Neural progenitor cell (in vitro differentiated cells): ENCODE data around the gene C6orf132. TPM values are rescaled to one million over a fixed set of nuclear protein-coding genes. Genes with fewer than 3 reads are reported as not detected.

Source experiments
- DNase-seq: peaks from one replicate; pipeline ENCODE4 v3.0.0-alpha.2; 2016; ENCODE audit warnings: low spot score
- H2AFZ ChIP-seq: fragments of 200-600 bp; sonication (generic); replicated peaks from 2 replicates; pipeline ENCODE4 v1.6.1; 2016; ENCODE audit warnings: antibody characterized with exemption
- H3F3A ChIP-seq: fragments of 200-600 bp; sonication (generic); 2 replicates; pipeline ENCODE4 v1.6.1; 2016; ENCODE audit warnings: antibody characterized with exemption, low read depth
- H3K27ac ChIP-seq: fragments of 200-600 bp; sonication (generic); 2 replicates; pipeline ENCODE4 v1.5.1; 2016; ENCODE audit warnings: mild to moderate bottlenecking
- H3K27me3 ChIP-seq: fragments of 200-600 bp; sonication (generic); 2 replicates; pipeline ENCODE4 v1.6.1; 2016; ENCODE audit warnings: mild to moderate bottlenecking, moderate library complexity
- H3K36me3 ChIP-seq: fragments of 200-600 bp; sonication (generic); 2 replicates; pipeline ENCODE4 v1.5.1; 2016
- H3K4me1 ChIP-seq: fragments of 200-600 bp; sonication (generic); 2 replicates; pipeline ENCODE4 v1.6.1; 2016; ENCODE audit warnings: mixed run types
- H3K4me2 ChIP-seq: fragments of 200-600 bp; sonication (generic); 2 replicates; pipeline ENCODE4 v1.6.1; 2016
- H3K4me3 ChIP-seq: fragments of 200-600 bp; sonication (generic); 2 replicates; pipeline ENCODE4 v1.5.1; 2016
- H3K79me2 ChIP-seq: fragments of 200-600 bp; sonication (generic); 2 replicates; pipeline ENCODE4 v1.6.1; 2016; ENCODE audit warnings: low read depth
- H3K9ac ChIP-seq: fragments of 200-600 bp; sonication (generic); 2 replicates; pipeline ENCODE4 v1.6.1; 2016
- H3K9me3 ChIP-seq: fragments of 200-600 bp; sonication (generic); 2 replicates; pipeline ENCODE4 v1.5.1; 2016; ENCODE audit warnings: low read depth
- H4K20me1 ChIP-seq: fragments of 200-600 bp; sonication (generic); 2 replicates; pipeline ENCODE4 v1.6.1; 2016; ENCODE audit warnings: low read depth
- H3K27ac Mint-ChIP-seq: 3 replicates; pipeline ENCODE4 v1.8.0; 2021; ENCODE audit warnings: mixed read lengths
- H3K27me3 Mint-ChIP-seq: 2 replicates; pipeline ENCODE4 v1.8.0; 2022; ENCODE audit warnings: low read depth, mild to moderate bottlenecking, inconsistent platforms, moderate library complexity, mixed read lengths; ENCODE audit not compliant: insufficient read depth
- H3K36me3 Mint-ChIP-seq: 3 replicates; pipeline ENCODE4 v1.8.0; 2021; ENCODE audit warnings: mixed read lengths
- H3K4me1 Mint-ChIP-seq: 3 replicates; pipeline ENCODE4 v1.8.0; 2021; ENCODE audit warnings: mixed read lengths
- H3K4me3 Mint-ChIP-seq: 3 replicates; pipeline ENCODE4 v1.8.0; 2021; ENCODE audit warnings: mild to moderate bottlenecking, moderate library complexity, mixed read lengths
- H3K9me3 Mint-ChIP-seq: 3 replicates; pipeline ENCODE4 v1.8.0; 2020; ENCODE audit warnings: mixed read lengths
- EZH2 ChIP-seq: fragments of 200-600 bp; sonication (generic); IDR thresholded peaks from 2 replicates; pipeline ENCODE4 v1.6.1; 2017; ENCODE audit warnings: antibody characterized with exemption, mild to moderate bottlenecking, moderate library complexity
- EZH2phosphoT487 ChIP-seq: fragments of 200-600 bp; sonication (generic); IDR thresholded peaks from 2 replicates; pipeline ENCODE4 v1.6.1; 2017; ENCODE audit warnings: antibody characterized with exemption
- total RNA-seq: library from RNA; depleted of rRNA; stranded (reverse); fragments of >200 nt; gene quantifications from 2 replicates; pipeline ENCODE4 v1.2.3, GENCODE V29; 2015; ENCODE audit warnings: low replicate concordance
- TF ChIP-seq, protein P1 (sequence below): fragments of 200-600 bp; sonication (generic); IDR thresholded peaks from 2 replicates; pipeline ENCODE4 v1.5.1; 2017; ENCODE audit warnings: antibody characterized with exemption, mild to moderate bottlenecking

Gene C6orf132
- total RNA-seq, 1 donor from 2014 or later, result 1.8 TPM

- no peak overlapping the region for H3K27ac Mint-ChIP-seq
Observed at GRCh38 chr6:42131531-42131930, 10.9 kb downstream of the C6orf132 start.

DNA sequence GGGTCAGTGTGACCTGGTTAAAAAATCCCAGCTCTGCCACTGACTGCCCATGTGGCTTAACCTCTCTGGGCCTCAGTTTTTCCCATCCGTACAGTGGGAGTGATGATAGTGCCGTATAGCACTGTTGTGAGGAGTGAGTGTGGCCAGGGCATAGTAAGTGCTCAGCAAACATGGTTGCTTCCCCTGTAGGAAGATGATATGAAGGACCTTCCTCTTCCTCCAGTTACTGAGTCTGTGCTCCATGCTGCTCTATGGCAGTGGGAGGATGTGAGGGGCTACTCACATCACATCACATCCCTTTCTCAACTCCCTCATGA is 13.1 kb downstream of the C6orf132 start:
- H3K4me3 ChIP-seq, result no peak overlapping the region
- peaks cover 12% of the 10 kb centered on the region for H3K4me1 Mint-ChIP-seq
- no peak overlapping the region for H3K27ac ChIP-seq
- no peak overlapping the region for H2AFZ ChIP-seq
- no peaks in the 10 kb centered on the region for H3K9me3 ChIP-seq
- H3K36me3 Mint-ChIP-seq, result no peaks in the 10 kb centered on the region
- H3K79me2 ChIP-seq, result no peaks in the 10 kb centered on the region
- H3K4me1 ChIP-seq, result no peaks in the 10 kb centered on the region
- TF ChIP-seq EZH2phosphoT487 (no peak), EZH2 (no peak)
- TF ChIP-seq, protein P1, sequence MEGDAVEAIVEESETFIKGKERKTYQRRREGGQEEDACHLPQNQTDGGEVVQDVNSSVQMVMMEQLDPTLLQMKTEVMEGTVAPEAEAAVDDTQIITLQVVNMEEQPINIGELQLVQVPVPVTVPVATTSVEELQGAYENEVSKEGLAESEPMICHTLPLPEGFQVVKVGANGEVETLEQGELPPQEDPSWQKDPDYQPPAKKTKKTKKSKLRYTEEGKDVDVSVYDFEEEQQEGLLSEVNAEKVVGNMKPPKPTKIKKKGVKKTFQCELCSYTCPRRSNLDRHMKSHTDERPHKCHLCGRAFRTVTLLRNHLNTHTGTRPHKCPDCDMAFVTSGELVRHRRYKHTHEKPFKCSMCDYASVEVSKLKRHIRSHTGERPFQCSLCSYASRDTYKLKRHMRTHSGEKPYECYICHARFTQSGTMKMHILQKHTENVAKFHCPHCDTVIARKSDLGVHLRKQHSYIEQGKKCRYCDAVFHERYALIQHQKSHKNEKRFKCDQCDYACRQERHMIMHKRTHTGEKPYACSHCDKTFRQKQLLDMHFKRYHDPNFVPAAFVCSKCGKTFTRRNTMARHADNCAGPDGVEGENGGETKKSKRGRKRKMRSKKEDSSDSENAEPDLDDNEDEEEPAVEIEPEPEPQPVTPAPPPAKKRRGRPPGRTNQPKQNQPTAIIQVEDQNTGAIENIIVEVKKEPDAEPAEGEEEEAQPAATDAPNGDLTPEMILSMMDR, result no peak
- no peak overlapping the region for H3K4me2 ChIP-seq
- no peak overlapping the region for H3K4me3 Mint-ChIP-seq
- peaks cover 3% of the 10 kb centered on the region for H3F3A ChIP-seq
- no peak overlapping the region for H3K9ac ChIP-seq
- H3K9me3 Mint-ChIP-seq, result peaks cover 3% of the 10 kb centered on the region
- no peak overlapping the region for H3K27ac Mint-ChIP-seq
- H4K20me1 ChIP-seq, result peaks cover 7% of the 10 kb centered on the region
- peaks cover 6% of the 10 kb centered on the region for H3K27me3 Mint-ChIP-seq
- DNase-seq, result no peak
- no peaks in the 10 kb centered on the region for H3K36me3 ChIP-seq
- H3K27me3 ChIP-seq, result no peaks in the 10 kb centered on the region

More at GRCh38 chr6:42131531-42131930, 10.9 kb downstream of the C6orf132 start:
- no peak overlapping the region for H3K27ac ChIP-seq
- H3F3A ChIP-seq, result peaks cover 19% of the 10 kb centered on the region
- DNase-seq, result no peak
- peaks cover 10% of the 10 kb centered on the region for H3K4me1 ChIP-seq
- no peak overlapping the region for H3K4me3 ChIP-seq
- peaks cover 11% of the 10 kb centered on the region for H3K27me3 ChIP-seq
- no peak overlapping the region for H2AFZ ChIP-seq
- H3K79me2 ChIP-seq, result no peaks in the 10 kb centered on the region
- TF ChIP-seq EZH2, result no peak
- TF ChIP-seq, protein P1, result no peak
- no peak for TF ChIP-seq EZH2phosphoT487
- no peaks in the 10 kb centered on the region for H3K36me3 Mint-ChIP-seq
- no peak overlapping the region for H3K9ac ChIP-seq
- no peaks in the 10 kb centered on the region for H3K36me3 ChIP-seq
- no peaks in the 10 kb centered on the region for H3K9me3 ChIP-seq
- H3K9me3 Mint-ChIP-seq, result peaks cover 2% of the 10 kb centered on the region
- no peak overlapping the region for H3K4me3 Mint-ChIP-seq
- H3K27me3 Mint-ChIP-seq, result peaks cover 6% of the 10 kb centered on the region
- peaks cover 18% of the 10 kb centered on the region for H3K4me1 Mint-ChIP-seq
- no peak overlapping the region for H3K4me2 ChIP-seq
- H4K20me1 ChIP-seq, result peaks cover 17% of the 10 kb centered on the region

DNA sequence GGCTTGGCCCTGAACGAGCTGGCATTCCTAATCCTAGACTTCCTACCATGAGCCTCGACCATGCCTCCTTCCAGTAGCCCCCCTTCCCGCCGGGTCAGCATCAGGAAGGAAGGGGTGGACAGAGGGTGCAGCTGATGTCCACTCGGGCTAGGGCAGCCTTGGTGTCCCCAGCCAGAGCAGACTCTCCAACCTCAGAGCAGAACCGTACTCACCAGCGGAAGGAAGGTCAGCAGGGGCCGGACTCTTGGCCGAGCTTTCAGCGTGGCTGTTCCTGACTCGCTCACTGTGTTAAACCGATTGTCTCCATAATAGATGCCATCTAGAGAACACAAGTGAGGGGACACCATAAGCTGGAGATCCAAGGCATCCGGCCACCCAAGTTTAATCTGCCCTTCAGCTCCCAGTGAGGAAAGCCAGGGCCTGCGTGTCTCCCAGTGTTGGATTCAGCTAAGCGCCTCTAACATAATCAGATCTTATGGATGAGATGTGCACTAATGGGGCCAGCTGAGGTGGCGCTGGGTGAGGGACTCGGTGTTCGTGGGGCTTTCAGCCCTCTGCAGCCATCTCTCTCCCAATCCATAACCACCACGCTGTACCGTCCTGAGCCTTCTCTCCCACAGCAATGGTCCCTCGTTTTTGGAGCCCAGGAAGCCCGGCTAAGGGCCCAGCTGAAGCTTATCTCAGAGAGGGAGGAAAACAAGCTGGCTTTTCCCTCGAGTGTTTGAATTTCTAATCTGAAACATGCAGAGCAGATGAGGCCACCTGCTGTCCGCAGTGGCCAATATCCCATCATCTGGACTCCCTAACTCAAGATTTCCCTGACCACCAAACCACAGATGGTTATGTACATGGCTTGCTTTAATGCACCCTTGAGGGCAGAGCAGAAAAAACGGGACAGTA is 13.7 kb downstream of the C6orf132 start:
- no peak for DNase-seq
- Mint-ChIP-seq H3K36me3 (no peaks in the 10 kb centered on the region), H3K4me3 (no peak overlapping the region), H3K4me1 (peaks cover 9% of the 10 kb centered on the region), H3K9me3 (peaks cover 3% of the 10 kb centered on the region), H3K27me3 (peaks cover 6% of the 10 kb centered on the region), H3K27ac (no peak overlapping the region)
- no peaks in the 10 kb centered on the region for H3K4me1 ChIP-seq
- no peak overlapping the region for H3K27ac ChIP-seq
- H3K4me2 ChIP-seq, result no peak overlapping the region
- TF ChIP-seq EZH2phosphoT487 (no peak), EZH2 (no peak)
- TF ChIP-seq, protein P1, result no peak
- H2AFZ ChIP-seq, result no peak overlapping the region
- H3F3A ChIP-seq, result peaks cover 3% of the 10 kb centered on the region
- peaks cover 7% of the 10 kb centered on the region for H4K20me1 ChIP-seq
- no peak overlapping the region for H3K9ac ChIP-seq
- H3K4me3 ChIP-seq, result no peak overlapping the region
- H3K79me2 ChIP-seq, result no peaks in the 10 kb centered on the region
- H3K36me3 ChIP-seq, result no peaks in the 10 kb centered on the region
- H3K27me3 ChIP-seq, result no peaks in the 10 kb centered on the region
- no peaks in the 10 kb centered on the region for H3K9me3 ChIP-seq
